GM21619 (cell line): ENCODE measurements around the gene VWA3B.
"Not testable (repeated sequence)": the region's sequence is repeated elsewhere in the genome, so short reads cannot be mapped to it uniquely, and the experiment has no call there.

Experiments
- ATAC-seq: cut with Tn5 transposase; IDR thresholded peaks from one replicate; pipeline ENCODE4 v1.9.1; 2021; ENCODE audit not compliant: unreplicated experiment

The VWA3B gene

DNA sequence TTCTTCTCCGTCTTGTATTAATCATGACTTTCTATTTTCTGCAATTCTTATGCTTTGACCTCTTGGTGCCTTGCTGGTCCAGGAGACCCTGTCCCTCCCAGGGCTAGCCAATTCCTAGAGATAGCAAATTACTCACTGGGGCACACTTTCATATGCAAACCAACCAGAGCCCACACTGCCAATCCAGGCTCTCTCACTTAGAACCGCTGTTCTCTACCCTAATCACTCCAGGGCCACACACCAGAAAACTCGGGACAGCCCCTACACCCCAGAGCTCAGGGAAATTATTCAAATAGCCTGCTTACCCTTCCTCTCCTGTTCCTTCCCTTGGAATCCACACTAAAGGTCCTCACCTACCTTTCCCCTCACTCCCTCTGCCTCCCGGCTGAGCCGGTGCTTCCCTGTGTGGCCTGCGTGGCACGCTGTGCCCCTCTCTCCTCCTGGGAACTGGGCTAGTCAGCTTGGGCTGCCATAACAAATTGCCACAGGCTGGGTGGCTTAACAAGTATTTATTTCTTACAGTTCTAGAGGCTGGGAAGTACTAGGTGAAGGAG lies 41.7 kb downstream of the VWA3B start:
- no peak for ATAC-seq

DNA sequence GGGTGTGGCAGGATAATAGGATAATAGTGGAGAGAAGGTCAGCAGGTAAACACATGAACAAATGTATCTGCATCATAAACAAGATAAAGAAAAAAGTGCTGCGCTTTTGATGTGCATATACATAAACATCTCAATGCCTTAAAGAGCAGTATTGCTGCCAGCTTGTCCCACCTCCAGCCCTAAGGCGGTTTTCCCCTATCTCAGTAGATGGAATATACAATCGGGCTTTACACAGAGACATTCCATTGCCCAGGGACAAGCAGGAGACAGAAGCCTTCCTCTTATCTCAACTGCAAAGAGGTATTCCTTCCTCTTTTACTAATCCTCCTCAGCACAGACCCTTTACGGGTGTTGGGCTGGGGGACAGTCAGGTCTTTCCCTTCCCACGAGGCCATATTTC lies 43.1 kb downstream of the VWA3B start:
- not testable (repeated sequence) for ATAC-seq

DNA sequence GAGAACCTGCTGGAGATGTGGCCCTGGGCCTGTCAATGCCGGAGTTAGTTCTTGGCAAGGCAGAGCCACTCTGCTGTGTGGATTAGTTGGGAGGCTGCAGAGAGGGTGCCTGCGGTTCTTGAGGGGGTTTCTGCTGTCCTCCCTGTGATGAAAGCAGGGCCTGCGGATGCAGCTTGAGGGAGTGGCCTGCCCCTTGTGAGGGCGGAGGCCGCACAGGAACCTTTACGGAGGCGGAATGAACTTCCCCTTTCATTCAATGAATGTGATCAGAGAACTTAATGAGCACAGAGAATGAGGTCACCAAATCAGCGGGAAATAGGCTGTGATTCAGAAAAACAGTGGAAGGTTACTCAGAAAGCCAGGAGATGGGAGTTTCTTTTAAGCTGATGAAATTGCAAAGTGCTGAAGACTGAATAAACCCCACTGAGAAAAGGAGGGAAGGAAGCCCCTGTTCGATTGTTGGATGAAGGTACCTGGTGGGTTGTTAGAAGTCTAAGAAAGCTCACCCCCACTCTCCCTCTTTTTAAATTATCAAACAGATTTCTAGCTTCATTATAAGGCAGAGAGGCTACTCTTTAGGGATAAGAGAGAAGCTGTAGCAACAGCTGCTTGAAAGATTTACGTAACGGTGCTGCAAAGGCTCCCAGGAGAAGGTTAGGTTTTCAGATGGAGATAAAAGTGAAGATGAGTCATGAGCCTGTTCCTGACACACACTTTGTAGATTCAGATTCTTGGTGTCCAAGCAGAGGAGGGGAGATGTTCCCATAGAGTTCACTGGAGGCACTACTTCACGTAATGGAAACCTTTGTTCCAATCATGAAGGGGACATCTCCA lies 47.4 kb downstream of the VWA3B start:
- peak; percentile 73 for ATAC-seq

DNA sequence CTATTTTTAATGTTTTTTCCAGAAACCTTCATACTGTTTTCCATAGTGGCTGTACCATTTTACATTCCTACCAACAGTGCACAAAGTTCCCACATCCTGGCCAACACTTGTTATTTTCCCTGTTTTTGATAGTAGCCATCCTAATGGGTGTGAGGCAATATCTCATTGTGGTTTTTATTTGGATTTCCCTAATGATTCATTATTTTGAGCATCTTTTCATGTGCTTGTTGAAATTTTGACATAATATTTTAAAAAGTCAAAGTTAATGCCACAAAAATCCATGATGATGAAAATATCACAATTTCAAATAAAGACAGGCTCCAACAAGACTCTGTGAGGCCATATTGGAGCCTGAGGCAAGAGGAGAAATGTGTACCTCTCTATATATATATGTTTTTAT lies 50.2 kb downstream of the VWA3B start:
- ATAC-seq = no peak

DNA sequence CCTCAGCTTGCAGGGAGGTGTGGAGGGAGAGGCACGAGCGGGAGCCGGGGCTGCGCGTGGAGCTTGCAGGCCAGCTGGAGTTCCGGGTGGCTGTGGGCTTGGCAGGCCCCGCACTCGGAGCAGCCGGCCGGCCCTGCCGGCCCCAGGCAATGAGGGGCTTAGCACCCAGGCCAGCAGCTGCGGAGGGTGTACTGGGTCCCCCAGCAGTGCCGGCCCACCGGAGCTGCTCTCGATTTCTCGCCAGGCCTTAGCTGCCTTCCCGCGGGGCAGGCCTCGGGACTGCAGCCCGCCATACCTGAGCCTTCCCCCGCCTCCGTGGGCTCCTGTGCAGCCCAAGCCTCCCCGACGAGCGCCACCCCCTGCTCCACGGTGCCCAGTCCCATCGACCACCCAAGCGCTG lies 52.0 kb downstream of the VWA3B start:
- not testable (repeated sequence) for ATAC-seq

DNA sequence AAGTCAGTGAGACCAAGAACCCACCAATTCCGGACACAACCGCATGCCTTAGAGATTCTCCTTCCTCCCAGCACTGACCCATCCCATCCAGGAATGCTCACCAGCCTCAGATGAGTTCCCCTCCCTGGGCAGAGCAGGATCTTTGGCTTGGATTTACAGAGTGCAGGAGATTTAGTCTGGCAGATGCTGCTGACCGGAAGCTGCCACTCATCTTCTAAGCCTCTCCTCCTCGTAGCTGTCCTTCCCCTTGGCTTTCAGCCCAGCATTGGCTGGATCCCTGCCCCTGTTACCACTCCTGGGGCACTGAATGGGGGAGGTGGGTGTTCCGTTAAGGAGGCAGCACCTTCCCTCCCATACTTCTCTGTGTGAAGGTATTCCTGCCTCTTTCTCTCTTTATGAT lies 53.2 kb downstream of the VWA3B start:
- no peak for ATAC-seq

DNA sequence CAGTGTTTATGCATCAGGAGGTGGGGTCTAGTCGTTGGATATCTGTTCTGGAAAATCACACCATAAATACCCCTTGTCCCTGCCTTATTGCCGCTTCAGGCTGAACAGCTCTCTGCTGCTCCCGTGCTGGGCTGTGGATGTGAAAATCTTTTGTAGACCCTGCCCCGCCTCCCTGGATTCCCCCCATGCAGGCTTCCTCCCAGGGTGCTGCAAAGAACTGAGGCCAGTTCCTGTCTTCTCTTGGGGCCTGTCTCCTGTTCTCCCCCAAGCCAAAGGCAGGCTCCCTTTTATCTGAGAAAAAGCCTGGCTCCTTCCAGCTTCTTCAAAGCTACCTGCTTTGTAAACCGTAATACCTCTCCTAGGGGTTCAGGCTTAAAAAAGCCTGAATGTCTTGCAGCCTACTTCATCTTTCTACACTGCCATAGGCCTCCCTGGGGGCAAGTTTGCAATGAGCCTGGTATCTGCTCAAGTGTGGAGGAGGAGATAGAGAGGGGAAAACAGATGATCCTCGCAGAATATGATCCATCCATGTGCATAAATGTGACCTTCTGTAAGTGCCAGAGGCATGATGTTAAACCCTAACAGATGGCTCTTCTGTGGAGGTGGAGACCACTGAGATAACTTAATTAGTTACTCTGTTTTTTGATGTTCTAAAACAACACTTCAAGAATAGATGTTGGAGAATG lies 55.3 kb downstream of the VWA3B start:
- no peak for ATAC-seq

DNA sequence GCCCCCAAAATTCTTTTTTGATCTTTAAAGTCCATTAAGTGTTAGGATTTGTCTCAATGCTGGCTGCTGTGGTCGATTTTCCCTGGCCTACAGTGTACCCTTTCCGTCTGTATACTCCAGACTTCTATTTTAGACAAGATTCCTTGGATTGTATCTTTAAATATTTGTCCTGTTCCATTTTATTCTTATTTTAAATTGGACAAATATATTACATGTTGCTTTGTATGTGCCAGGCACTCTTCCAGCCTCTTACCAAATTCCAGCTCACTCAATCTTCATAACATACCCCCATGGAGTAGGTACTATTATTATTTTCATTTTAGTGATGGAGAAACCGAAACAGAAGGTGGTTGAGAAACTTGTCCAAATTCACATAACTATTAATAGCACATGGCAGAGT lies 58.1 kb downstream of the VWA3B start:
- ATAC-seq = no peak

DNA sequence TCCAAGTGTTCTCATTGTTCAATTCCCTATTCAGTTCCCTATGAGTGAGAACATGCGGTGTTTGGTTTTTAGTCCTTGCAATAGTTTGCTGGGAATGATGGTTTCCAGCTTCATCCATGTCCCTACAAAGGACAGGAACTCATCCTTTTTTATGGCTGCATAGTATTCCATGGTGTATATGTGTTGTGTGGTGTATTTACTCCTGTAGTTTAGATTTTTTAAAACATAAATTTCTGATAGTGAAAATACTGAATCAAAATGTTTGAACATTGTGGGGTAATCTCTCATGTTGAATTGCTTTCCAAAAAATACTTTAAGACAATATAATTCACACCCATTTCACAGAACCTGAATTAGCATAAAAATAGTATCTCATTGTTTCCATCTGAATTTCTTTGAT lies 60.9 kb downstream of the VWA3B start:
- not testable (repeated sequence) for ATAC-seq

DNA sequence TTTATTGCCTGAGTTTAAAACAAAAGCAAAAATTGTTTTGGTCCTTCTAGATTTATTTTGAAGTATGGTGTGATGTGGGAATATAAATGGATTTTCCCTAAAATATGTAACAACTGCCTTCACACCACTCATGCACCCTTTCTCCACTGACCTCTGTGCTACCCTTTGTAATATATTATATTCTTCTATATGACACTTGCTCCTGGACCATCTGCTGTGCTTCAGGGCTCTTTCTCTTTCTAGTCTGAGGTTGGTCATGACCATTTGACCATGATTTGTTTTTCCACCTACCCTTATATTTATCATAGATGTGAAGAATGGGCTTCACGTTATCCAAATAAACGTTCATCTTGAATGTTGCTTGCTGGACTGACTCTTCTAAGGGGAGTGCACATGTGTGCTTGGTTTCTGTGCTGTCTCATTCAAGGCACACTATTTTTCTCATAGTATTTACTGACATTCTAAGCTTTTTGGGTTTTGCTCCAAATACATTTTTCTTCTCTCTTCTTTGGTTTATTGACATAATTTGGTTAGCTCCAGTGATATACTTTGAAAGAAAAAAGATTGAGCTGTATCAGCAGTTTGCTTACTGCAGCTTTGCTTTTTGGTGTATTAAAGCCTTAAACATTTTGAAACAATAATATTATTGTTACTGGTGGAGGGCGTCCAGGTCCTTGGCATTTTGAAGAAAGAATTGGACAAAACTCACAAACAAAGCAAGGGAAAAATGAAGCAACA lies 61.8 kb downstream of the VWA3B start:
- no peak for ATAC-seq

DNA sequence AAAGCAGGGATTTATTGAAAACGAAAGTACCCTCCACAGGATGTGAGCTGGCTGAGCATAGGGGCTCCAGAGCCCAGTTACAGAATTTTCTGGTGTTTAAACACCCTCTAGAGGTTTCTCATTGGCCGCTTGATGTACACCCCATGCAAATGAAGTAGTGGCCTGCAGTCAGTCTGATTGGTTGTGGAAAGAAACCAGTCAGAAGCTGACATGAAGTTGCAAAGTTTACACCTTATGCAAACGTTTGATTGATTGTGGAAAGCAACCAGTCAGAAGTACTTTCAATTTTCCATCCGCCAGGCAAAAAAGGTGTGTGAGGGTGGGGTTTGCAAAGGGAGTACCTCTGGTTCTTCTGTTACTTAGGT lies 62.3 kb downstream of the VWA3B start:
- ATAC-seq = no peak

DNA sequence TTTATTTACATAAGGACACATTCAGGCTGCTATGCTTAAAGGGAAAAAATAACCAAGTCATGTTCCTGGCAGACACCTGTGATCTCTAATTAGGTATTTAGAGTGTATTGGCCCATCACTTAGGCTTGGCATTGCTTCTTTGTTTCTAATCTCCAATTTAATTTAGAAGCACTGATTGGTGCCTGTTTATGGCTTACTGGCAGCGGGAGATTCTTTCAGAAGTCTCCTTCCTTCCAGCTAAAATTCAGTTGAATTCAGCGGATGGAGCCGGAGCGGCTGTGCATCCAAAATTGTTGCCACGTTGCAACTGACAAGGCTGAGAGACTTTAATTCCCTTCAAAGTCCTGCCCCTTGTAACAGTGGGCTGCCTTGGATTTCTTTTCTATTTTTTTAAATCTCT lies 66.5 kb downstream of the VWA3B start:
- ATAC-seq = no peak

DNA sequence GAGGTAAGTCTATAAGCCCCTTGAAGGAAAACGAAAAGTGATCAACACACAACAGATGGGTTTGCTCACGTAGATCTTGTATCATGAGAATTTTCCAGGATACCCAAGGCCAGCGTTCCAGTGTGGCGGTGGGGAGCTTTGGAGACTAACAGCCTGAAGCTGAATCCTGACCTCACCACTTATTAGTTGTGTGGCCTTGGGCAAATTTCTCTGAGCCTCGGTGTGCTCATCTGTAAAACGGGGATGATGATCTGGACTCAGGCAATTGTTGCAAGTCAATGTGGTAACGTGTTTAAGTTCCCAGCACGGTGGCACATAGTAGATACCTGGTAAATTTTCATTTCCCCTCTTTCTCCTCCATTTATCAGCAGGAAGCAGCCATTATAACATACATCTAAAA lies 68.3 kb downstream of the VWA3B start:
- no peak for ATAC-seq

DNA sequence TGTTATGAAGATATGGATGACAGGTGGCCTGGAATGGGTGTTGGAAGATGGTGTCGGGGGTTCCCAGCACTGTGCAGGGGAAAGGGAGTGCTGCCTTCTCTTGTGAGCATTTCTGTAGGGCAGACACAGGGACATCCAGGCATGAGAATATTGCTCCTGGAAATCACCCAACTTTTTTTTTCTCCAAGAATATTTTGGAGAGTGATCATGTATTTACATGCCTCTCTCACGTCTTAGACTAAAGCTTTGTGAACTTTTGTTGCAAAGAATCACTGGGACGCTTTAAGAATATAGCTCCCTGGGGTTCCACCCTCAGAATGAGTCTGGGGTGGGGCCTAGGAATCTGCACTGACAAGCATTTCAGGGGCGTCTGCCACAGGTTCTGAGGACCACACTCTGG lies 68.7 kb downstream of the VWA3B start:
- ATAC-seq = no peak

DNA sequence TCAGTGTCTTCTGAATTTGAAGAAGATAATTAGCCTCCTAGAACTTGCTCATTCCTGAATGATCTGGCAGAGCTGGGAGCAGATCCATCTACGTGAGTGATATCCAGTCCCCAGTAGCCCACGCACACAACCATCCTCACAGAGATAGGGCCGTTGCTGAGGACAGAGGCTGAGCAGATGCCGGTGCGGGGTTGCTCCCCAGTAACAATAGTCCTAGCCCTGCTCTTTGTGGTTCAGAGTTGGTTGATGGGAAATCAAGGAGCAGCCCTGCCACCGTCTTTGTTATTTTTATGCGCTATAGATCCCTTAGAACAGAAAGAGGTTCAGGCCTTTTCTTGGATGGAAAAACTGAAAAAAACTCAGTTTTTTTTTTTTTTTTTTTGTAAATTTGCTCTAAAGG lies 69.3 kb downstream of the VWA3B start:
- no peak for ATAC-seq

DNA sequence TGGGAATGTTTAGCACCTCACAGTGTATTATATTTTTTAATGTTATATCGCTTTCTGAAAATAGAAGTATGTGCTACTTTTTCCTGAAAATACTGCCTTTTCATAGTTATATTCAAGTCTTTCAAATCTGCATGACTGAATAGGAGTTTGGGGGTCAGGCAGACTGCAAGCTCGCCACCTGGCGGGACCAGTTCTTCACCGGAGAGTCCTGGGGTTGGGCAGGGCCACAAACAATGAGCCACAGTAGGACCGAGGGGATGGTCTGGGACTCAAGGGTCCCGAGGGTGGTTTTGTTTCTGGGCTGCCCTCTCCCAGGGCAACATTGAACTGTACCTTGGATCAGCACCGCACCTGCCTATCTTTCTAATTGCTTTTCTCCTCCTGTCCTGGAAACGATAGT lies 70.6 kb downstream of the VWA3B start:
- ATAC-seq = no peak

DNA sequence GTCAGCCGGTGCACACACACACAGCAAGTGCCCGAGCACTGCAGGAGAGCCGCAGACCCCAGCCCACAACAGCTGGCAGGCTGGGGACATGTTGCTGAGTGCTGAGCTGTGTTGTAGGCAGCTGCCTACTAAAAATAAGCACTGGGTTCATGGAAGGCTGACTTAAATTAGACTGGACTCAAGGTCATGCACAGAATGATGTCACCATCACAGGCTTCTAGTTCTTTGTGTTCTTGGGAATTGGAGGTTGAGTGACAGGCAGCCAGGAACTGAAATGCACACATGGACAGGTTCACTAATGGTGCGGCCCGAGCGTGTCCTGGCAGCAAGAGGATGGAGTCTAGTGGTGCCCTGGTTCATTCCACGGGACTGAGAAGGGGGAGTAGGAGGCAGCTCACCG lies 71.3 kb downstream of the VWA3B start:
- ATAC-seq = no peak

DNA sequence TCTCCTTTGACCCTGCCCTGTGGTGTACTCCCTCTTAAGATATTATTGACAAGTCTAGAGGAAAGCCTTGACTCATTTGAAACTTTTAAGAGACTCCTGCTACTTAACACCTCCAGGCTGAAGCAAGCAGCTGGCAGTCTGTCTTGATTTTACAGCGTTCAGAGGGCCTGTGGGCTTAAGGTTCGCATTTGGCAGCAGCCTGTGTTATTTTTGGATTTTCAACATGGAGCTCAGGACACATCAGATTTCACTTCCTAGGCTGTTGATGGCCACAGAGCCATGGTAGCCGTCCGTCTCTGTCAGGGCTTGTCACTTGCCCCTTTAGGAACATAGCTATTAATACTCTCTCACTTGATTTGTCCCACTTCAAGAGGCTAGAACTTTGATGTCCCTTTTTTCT lies 73.6 kb downstream of the VWA3B start:
- no peak for ATAC-seq

DNA sequence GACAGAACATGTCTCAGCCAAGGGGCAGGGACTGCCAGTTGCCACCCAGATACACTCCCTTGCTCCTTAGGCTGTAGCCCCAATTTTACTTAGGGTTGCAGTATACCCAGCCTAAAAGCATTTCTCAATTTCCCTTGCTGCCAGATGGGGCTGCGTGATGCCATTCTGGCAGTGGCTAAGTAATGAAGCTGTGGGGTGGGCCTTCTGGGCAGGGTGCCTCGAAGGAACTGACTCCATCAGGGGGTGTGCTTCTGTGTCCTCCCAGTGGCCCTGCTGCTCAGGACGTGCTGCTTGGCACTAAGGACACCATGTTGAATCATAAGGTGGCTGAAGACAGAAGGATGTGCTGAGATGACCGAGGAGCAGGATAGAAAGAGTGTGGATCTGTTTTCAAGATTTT lies 74.2 kb downstream of the VWA3B start:
- no peak for ATAC-seq

DNA sequence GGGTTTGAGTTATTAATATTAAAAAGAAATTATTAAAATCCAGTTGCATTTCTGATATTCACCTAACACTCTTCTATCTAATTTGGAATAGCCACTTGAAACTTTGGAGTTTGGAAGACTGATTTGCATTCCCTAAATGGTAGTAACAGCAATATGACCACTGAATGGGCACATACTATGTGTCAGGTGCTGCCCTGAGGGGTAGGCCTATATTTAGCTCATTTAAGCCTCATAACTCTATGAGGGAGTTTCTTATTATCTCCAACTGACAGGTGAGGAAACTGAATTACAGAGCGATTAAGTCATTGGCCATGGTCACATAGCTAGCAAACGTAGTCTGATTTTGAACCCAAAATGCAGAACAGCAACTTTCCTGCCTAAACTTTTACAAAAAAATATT lies 77.3 kb downstream of the VWA3B start:
- no peak for ATAC-seq

DNA sequence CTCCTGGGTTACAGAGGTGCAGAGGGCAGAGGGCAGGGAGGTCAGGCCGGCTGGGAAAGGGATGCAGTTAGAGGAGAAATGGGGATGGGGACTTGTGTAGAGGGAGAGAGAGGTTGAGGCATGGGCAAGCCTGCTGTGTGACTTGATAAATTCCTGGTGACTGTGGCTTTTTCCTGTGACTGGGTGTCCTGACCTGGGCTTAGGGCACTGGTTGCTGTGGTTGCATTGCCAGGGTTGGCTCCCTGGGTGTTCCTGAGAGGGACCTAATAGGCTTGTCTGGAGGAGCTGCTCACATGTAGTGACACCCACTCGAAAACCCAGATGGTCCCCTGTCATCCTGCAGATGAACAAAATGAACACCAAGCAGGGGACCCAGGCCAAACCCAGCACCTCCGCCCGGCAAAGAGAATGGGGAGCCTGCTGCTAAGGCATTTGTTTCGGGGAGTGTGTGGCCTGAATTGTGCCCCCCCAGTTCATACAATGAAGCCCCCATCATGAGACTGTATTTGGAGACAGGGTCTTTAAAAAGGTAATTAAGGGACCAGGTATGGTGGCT lies 78.6 kb downstream of the VWA3B start:
- no peak for ATAC-seq
